Measurements from ENCODE around the gene NRXN3. TPM values are rescaled to one million over a fixed set of nuclear protein-coding genes. Genes with fewer than 3 reads are reported as not detected.

Gene NRXN3
- total and polyA plus RNA-seq, 8 donors = 0.29 to 41.1 (median 9.1) TPM

- TF ChIP-seq POLR2AphosphoS5 (IDR thresholded peaks at IDR 0.05) = no peak
- TF ChIP-seq EP300 (IDR thresholded peaks at IDR 0.05) = no peak
- TF ChIP-seq POLR2A (IDR thresholded peaks at IDR 0.05) = no peak
- no peak for TF ChIP-seq CTCF (IDR thresholded peaks at IDR 0.05)
- Histone ChIP-seq H3K27ac (no peak overlapping the region), H3K9me3 (no peaks in the 10 kb centered on the region), H3K36me3 (no peaks in the 10 kb centered on the region), H3K27me3 (peaks cover 0 to 6% (median 0%) of the 10 kb centered on the region in 3 donors), H3K4me3 (no peak overlapping the region), H3K4me1 (no peaks in the 10 kb centered on the region)
- intact Hi-C loops (cut with DNase I; ENCODE audit: low total_unique reads) = no loop called here
- no peak for DNase-seq
- 54 to 85% (median 78%) methylated on average over 2 of the region's 2 CpGs for whole genome bisulfite sequencing, 5 donors
Measured at GRCh38 chr14:78700236-78700635, 530.1 kb downstream of the NRXN3 start.

- Histone ChIP-seq H3K27me3 (no peaks in the 10 kb centered on the region), H3K36me3 (no peaks in the 10 kb centered on the region), H3K9me3 (no peaks in the 10 kb centered on the region), H3K4me1 (no peaks in the 10 kb centered on the region), H3K27ac (no peak overlapping the region), H3K4me3 (no peak overlapping the region)
- no peak for TF ChIP-seq EP300 (IDR thresholded peaks at IDR 0.05)
- TF ChIP-seq POLR2AphosphoS5 (IDR thresholded peaks at IDR 0.05) = no peak
- no peak for TF ChIP-seq POLR2A (IDR thresholded peaks at IDR 0.05)
- TF ChIP-seq CTCF (IDR thresholded peaks at IDR 0.05) = no peak
- intact Hi-C loops (cut with DNase I; ENCODE audit: low total_unique reads) = no loop called here
- 64 to 80% (median 69%) methylated on average over 5 of the region's 5 CpGs for WGBS, 5 donors
- DNase-seq = no peak
Measured at GRCh38 chr14:78701246-78701645, 531.1 kb downstream of the NRXN3 start.

- TF ChIP-seq CTCF (IDR thresholded peaks at IDR 0.05) (no peak), POLR2AphosphoS5 (IDR thresholded peaks at IDR 0.05) (no peak), EP300 (IDR thresholded peaks at IDR 0.05) (no peak), POLR2A (IDR thresholded peaks at IDR 0.05) (no peak)
- Histone ChIP-seq H3K36me3 (no peaks in the 10 kb centered on the region), H3K27me3 (no peaks in the 10 kb centered on the region), H3K4me1 (no peaks in the 10 kb centered on the region), H3K9me3 (no peaks in the 10 kb centered on the region), H3K27ac (no peak overlapping the region), H3K4me3 (no peak overlapping the region)
- DNase-seq = no peak
- WGBS, 5 donors = 62 to 83% (median 69%) methylated on average over 4 of the region's 4 CpGs
- intact Hi-C loops (cut with DNase I; ENCODE audit: low total_unique reads) = no loop called here
Measured at GRCh38 chr14:78704965-78705364, 534.8 kb downstream of the NRXN3 start.

GRCh38 chr14:78705989-78706388, 535.8 kb downstream of the NRXN3 start:
- H3K4me3 ChIP-seq = no peak overlapping the region
- intact Hi-C loops (cut with DNase I; ENCODE audit: low total_unique reads) = no loop called here
- DNase-seq = no peak
- H3K9me3 ChIP-seq = no peaks in the 10 kb centered on the region
- H3K36me3 ChIP-seq = no peaks in the 10 kb centered on the region
- H3K27ac ChIP-seq = no peak overlapping the region
- no peaks in the 10 kb centered on the region for H3K27me3 ChIP-seq
- TF ChIP-seq EP300 (IDR thresholded peaks at IDR 0.05) (no peak), POLR2AphosphoS5 (IDR thresholded peaks at IDR 0.05) (no peak), POLR2A (IDR thresholded peaks at IDR 0.05) (no peak), CTCF (IDR thresholded peaks at IDR 0.05) (no peak)
- H3K4me1 ChIP-seq = no peaks in the 10 kb centered on the region

All from stomach (tissue), 9 donors.